GM12878 (cell line): Measurements from ENCODE around the gene FAM222A.

ENCODE experiments used
- CEBPB ChIP-seq, 2 experiments: fragments of 150-350 bp in 1 of 2; IDR thresholded peaks; 2 replicates each; pipeline ENCODE4 v1.6.1; 2012 to 2014; ENCODE audit warnings: low read depth in 2 of 2, low read length in 2 of 2, borderline replicate concordance in 1 of 2, inconsistent platforms in 1 of 2
- CTCF ChIP-seq, 3 experiments: IDR thresholded peaks in 2 of 3; conservative IDR thresholded peaks in 1 of 3; 2 replicates each; pipeline ENCODE4 v1.5.1; 2011; ENCODE audit warnings: low read depth in 3 of 3, low read length in 3 of 3, mild to moderate bottlenecking in 3 of 3, control low read depth in 2 of 3, moderate library complexity in 2 of 3, inconsistent platforms in 1 of 3, mixed read lengths in 1 of 3; ENCODE audit not compliant: control insufficient read depth in 2 of 3, insufficient read depth in 1 of 3; ENCODE audit errors: extremely low read depth in 1 of 3
- EGR1 ChIP-seq, 2 experiments: IDR thresholded peaks; 1 replicate in 1 of 2; 2 replicates in 1 of 2; pipeline ENCODE4 v1.6.1; 2011 to 2012; ENCODE audit warnings: low read depth in 2 of 2, low read length in 2 of 2, borderline replicate concordance in 1 of 2, mild to moderate bottlenecking in 1 of 2, moderate library complexity in 1 of 2
- POLR2A ChIP-seq: IDR thresholded peaks from 2 replicates; pipeline ENCODE4 v1.6.1; 2011; ENCODE audit warnings: low read depth, mild to moderate bottlenecking, low read length
- POLR2AphosphoS5 ChIP-seq: IDR thresholded peaks from 2 replicates; pipeline ENCODE4 v1.6.1; 2011; ENCODE audit warnings: mild to moderate bottlenecking, low read length, inconsistent platforms
- TCF7 ChIP-seq: IDR thresholded peaks from 2 replicates; pipeline ENCODE4 v1.6.1; 2014; ENCODE audit warnings: antibody characterized with exemption, borderline replicate concordance
- ZNF274 ChIP-seq: IDR thresholded peaks from one replicate; pipeline ENCODE4 v1.8.0; 2011; ENCODE audit not compliant: insufficient read length, insufficient read depth
- TF ChIP-seq, protein P1 (sequence below): fragments of 450-650 bp; IDR thresholded peaks from 2 replicates; pipeline ENCODE4 v1.6.1; 2016; ENCODE audit warnings: mild to moderate bottlenecking

GRCh38 chr12:109802828-109803227 is 89.2 kb downstream of the FAM222A start:
- no peak for TF ChIP-seq TCF7
- TF ChIP-seq EGR1 (IDR thresholded peaks at IDR 0.05; ENCODE audit: borderline replicate concordance in 1 of 2, low read depth in 2 of 2, low read length in 2 of 2) = no peak
- TF ChIP-seq, protein P1, sequence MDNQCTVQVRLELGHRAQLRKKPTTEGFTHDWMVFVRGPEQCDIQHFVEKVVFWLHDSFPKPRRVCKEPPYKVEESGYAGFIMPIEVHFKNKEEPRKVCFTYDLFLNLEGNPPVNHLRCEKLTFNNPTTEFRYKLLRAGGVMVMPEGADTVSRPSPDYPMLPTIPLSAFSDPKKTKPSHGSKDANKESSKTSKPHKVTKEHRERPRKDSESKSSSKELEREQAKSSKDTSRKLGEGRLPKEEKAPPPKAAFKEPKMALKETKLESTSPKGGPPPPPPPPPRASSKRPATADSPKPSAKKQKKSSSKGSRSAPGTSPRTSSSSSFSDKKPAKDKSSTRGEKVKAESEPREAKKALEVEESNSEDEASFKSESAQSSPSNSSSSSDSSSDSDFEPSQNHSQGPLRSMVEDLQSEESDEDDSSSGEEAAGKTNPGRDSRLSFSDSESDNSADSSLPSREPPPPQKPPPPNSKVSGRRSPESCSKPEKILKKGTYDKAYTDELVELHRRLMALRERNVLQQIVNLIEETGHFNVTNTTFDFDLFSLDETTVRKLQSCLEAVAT = no peak
- TF ChIP-seq ZNF274 = no peak
- TF ChIP-seq CEBPB (IDR thresholded peaks at IDR 0.05; ENCODE audit: borderline replicate concordance in 1 of 2, low read depth in 2 of 2, low read length in 2 of 2) = no peak
- TF ChIP-seq POLR2AphosphoS5 = no peak
- no peak for TF ChIP-seq CTCF (IDR thresholded peaks at IDR 0.05 in 2 of 3, conservative IDR thresholded peaks at IDR 0.05 in 1 of 3; ENCODE audit: control insufficient read depth in 2 of 3, extremely low read depth in 1 of 3, insufficient read depth in 1 of 3, low read depth in 3 of 3, low read length in 3 of 3)
- TF ChIP-seq POLR2A = no peak
